SK-N-SH (cell line): ENCODE data around the gene SEMG1.

Source experiments
- CTCF ChIP-seq: fragments of 200-600 bp; sonication (generic); IDR thresholded peaks from 2 replicates; pipeline ENCODE4 v1.6.1; 2017; ENCODE audit warnings: antibody characterized with exemption, mild to moderate bottlenecking, moderate library complexity
- EP300 ChIP-seq, 2 experiments: IDR thresholded peaks; 2 replicates each; pipeline versions ENCODE4 v1.4.0 to v1.6.1; 2012; ENCODE audit warnings: borderline replicate concordance in 1 of 2, low read depth in 1 of 2, low read length in 1 of 2
- EZH2phosphoT487 ChIP-seq: fragments of 200-600 bp; sonication (generic); IDR thresholded peaks from 2 replicates; pipeline ENCODE4 v1.6.1; 2017; ENCODE audit warnings: low read depth, mixed run types, mild to moderate bottlenecking, antibody characterized with exemption, moderate library complexity, borderline replicate concordance
- FOXM1 ChIP-seq: IDR thresholded peaks from 2 replicates; pipeline ENCODE4 v1.4.0; 2012; ENCODE audit warnings: low read depth, mild to moderate bottlenecking
- JUND ChIP-seq: IDR thresholded peaks from 2 replicates; pipeline ENCODE4 v1.4.0; 2012
- MEF2A ChIP-seq: IDR thresholded peaks from 2 replicates; pipeline ENCODE4 v1.4.0; 2012; ENCODE audit warnings: low read depth, borderline replicate concordance
- POLR2AphosphoS5 ChIP-seq: IDR thresholded peaks from 2 replicates; pipeline ENCODE4 v1.6.1; 2012; ENCODE audit warnings: low read depth, low read length
- REST ChIP-seq: IDR thresholded peaks from 2 replicates; pipeline ENCODE4 v1.6.1; 2012; ENCODE audit warnings: mild to moderate bottlenecking, low read depth, low read length, moderate library complexity
- RFX5 ChIP-seq: IDR thresholded peaks from 2 replicates; pipeline ENCODE4 v1.6.1; 2012; ENCODE audit warnings: mild to moderate bottlenecking, improper control_type of control experiment, low read length
- TAF1 ChIP-seq: IDR thresholded peaks from 2 replicates; pipeline ENCODE4 v1.6.1; 2012; ENCODE audit warnings: low read depth, mild to moderate bottlenecking, low read length, moderate library complexity, borderline replicate concordance
- TCF12 ChIP-seq: IDR thresholded peaks from 2 replicates; pipeline ENCODE4 v1.4.0; 2012
- USF1 ChIP-seq: IDR thresholded peaks from 2 replicates; pipeline ENCODE4 v1.4.0; 2012; ENCODE audit warnings: low read depth, borderline replicate concordance
- YY1 ChIP-seq: IDR thresholded peaks from 2 replicates; pipeline ENCODE4 v1.4.0; 2012; ENCODE audit warnings: low read depth, mild to moderate bottlenecking

- TF ChIP-seq CTCF (no peak), RFX5 (no peak), FOXM1 (no peak), TAF1 (no peak), EP300 (IDR thresholded peaks at IDR 0.05; ENCODE audit: borderline replicate concordance in 1 of 2, low read depth in 1 of 2, low read length in 1 of 2) (no peak), TCF12 (no peak), USF1 (no peak), REST (no peak), MEF2A (no peak), JUND (no peak), POLR2AphosphoS5 (no peak), EZH2phosphoT487 (no peak), YY1 (no peak)
These were observed 13.5 kb upstream of the SEMG1 start for GRCh38 chr20:45193331-45193730.
